ENCODE results near the gene TARS1. TPM values are rescaled to one million over a fixed set of nuclear protein-coding genes. Genes with fewer than 3 reads are reported as not detected.

TARS1 gene
- total RNA-seq, 1 donor from 2014 or later = 173 TPM

GRCh38 chr5:33444542-33444941, 3.8 kb downstream of the TARS1 start:
- H3K27ac Mint-ChIP-seq (ENCODE audit: unreplicated experiment) = no peak overlapping the region
- peaks cover 2% of the 10 kb centered on the region for H3K27me3 Mint-ChIP-seq (ENCODE audit: unreplicated experiment)
- peaks cover 16% of the 10 kb centered on the region for H3K4me1 Mint-ChIP-seq (ENCODE audit: low read depth, unreplicated experiment)
- peak overlapping the region; percentile 53 for H3K4me3 Mint-ChIP-seq (ENCODE audit: unreplicated experiment)
- peaks cover 3% of the 10 kb centered on the region for H3K9me3 Mint-ChIP-seq (ENCODE audit: unreplicated experiment)
- no peak for DNase-seq
- H3K36me3 Mint-ChIP-seq (ENCODE audit: unreplicated experiment) = no peaks in the 10 kb centered on the region
- TF ChIP-seq CTCF (IDR thresholded peaks at IDR 0.05; ENCODE audit: partially characterized antibody, unreplicated experiment) = no peak

- no peak overlapping the region for H3K27ac Mint-ChIP-seq (ENCODE audit: unreplicated experiment)
- H3K9me3 Mint-ChIP-seq (ENCODE audit: unreplicated experiment) = peaks cover 3% of the 10 kb centered on the region
- peaks cover 2% of the 10 kb centered on the region for H3K27me3 Mint-ChIP-seq (ENCODE audit: unreplicated experiment)
- H3K4me3 Mint-ChIP-seq (ENCODE audit: unreplicated experiment) = no peak overlapping the region
- no peak for DNase-seq
- peaks cover 16% of the 10 kb centered on the region for H3K4me1 Mint-ChIP-seq (ENCODE audit: low read depth, unreplicated experiment)
- no peaks in the 10 kb centered on the region for H3K36me3 Mint-ChIP-seq (ENCODE audit: unreplicated experiment)
- TF ChIP-seq CTCF (IDR thresholded peaks at IDR 0.05; ENCODE audit: partially characterized antibody, unreplicated experiment) = no peak
These were observed 5.0 kb downstream of the TARS1 start for GRCh38 chr5:33445798-33446197.

GRCh38 chr5:33448118-33448517, 7.4 kb downstream of the TARS1 start:
- peaks cover 11% of the 10 kb centered on the region for H3K4me1 Mint-ChIP-seq (ENCODE audit: low read depth, unreplicated experiment)
- TF ChIP-seq CTCF (IDR thresholded peaks at IDR 0.05; ENCODE audit: partially characterized antibody, unreplicated experiment) = no peak
- H3K4me3 Mint-ChIP-seq (ENCODE audit: unreplicated experiment) = no peak overlapping the region

GRCh38 chr5:33457126-33457525, 16.4 kb downstream of the TARS1 start:
- H3K36me3 Mint-ChIP-seq (ENCODE audit: unreplicated experiment) = peaks cover 6% of the 10 kb centered on the region
- TF ChIP-seq CTCF (IDR thresholded peaks at IDR 0.05; ENCODE audit: partially characterized antibody, unreplicated experiment) = no peak
- H3K4me3 Mint-ChIP-seq (ENCODE audit: unreplicated experiment) = no peak overlapping the region
- no peaks in the 10 kb centered on the region for H3K9me3 Mint-ChIP-seq (ENCODE audit: unreplicated experiment)
- no peaks in the 10 kb centered on the region for H3K27me3 Mint-ChIP-seq (ENCODE audit: unreplicated experiment)
- DNase-seq = no peak
- H3K27ac Mint-ChIP-seq (ENCODE audit: unreplicated experiment) = no peak overlapping the region
- H3K4me1 Mint-ChIP-seq (ENCODE audit: low read depth, unreplicated experiment) = no peaks in the 10 kb centered on the region

More at GRCh38 chr5:33448118-33448517, 7.4 kb downstream of the TARS1 start:
- Mint-ChIP-seq H3K27ac (ENCODE audit: unreplicated experiment) (no peak overlapping the region), H3K36me3 (ENCODE audit: unreplicated experiment) (no peaks in the 10 kb centered on the region), H3K9me3 (ENCODE audit: unreplicated experiment) (peaks cover 2% of the 10 kb centered on the region), H3K27me3 (ENCODE audit: unreplicated experiment) (peaks cover 2% of the 10 kb centered on the region)
- DNase-seq = no peak

- no peak for DNase-seq
- Mint-ChIP-seq H3K27ac (ENCODE audit: unreplicated experiment) (no peak overlapping the region), H3K36me3 (ENCODE audit: unreplicated experiment) (peaks cover 6% of the 10 kb centered on the region), H3K9me3 (ENCODE audit: unreplicated experiment) (no peaks in the 10 kb centered on the region), H3K4me1 (ENCODE audit: low read depth, unreplicated experiment) (no peaks in the 10 kb centered on the region), H3K4me3 (ENCODE audit: unreplicated experiment) (no peak overlapping the region), H3K27me3 (ENCODE audit: unreplicated experiment) (no peaks in the 10 kb centered on the region)
- TF ChIP-seq CTCF (IDR thresholded peaks at IDR 0.05; ENCODE audit: partially characterized antibody, unreplicated experiment) = no peak
These were observed 17.1 kb downstream of the TARS1 start for GRCh38 chr5:33457817-33458216.
